Loucy (cell line): ENCODE results near the gene FARSA.

Experiments used
- EZH2phosphoT487 ChIP-seq: fragments of 200-600 bp; IDR thresholded peaks from 2 replicates; pipeline ENCODE4 v1.6.1; 2018; ENCODE audit warnings: antibody characterized with exemption, mild to moderate bottlenecking, moderate library complexity, borderline replicate concordance
- TF ChIP-seq, protein P1 (sequence below): fragments of 200-600 bp; sonication (generic); conservative IDR thresholded peaks from 2 replicates; pipeline ENCODE4 v1.5.1; 2014; ENCODE audit warnings: mild to moderate bottlenecking, antibody characterized with exemption, low read length

DNA sequence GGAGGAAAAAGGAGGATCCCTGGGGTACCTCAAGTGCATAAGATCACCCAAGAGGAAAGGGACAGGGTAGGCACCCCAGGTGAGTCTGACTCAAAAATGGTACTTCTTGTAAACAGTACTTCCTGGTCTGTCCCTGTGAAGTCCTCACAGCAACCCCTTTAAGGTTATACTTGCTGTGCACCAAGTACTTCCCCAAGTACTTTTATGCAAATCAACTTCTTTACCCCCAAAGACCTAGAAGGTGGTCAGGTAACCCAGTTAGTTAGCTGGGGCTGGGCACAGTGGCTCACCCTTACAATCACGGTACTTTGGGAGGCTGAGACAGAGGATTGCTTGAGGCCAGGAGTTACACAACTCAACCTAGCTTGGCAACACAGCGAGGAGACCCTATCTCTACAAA is 7.4 kb upstream of the FARSA start:
- TF ChIP-seq, protein P1, sequence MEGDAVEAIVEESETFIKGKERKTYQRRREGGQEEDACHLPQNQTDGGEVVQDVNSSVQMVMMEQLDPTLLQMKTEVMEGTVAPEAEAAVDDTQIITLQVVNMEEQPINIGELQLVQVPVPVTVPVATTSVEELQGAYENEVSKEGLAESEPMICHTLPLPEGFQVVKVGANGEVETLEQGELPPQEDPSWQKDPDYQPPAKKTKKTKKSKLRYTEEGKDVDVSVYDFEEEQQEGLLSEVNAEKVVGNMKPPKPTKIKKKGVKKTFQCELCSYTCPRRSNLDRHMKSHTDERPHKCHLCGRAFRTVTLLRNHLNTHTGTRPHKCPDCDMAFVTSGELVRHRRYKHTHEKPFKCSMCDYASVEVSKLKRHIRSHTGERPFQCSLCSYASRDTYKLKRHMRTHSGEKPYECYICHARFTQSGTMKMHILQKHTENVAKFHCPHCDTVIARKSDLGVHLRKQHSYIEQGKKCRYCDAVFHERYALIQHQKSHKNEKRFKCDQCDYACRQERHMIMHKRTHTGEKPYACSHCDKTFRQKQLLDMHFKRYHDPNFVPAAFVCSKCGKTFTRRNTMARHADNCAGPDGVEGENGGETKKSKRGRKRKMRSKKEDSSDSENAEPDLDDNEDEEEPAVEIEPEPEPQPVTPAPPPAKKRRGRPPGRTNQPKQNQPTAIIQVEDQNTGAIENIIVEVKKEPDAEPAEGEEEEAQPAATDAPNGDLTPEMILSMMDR, result no peak
- no peak for TF ChIP-seq EZH2phosphoT487
